H1 (cell line): ENCODE results near the gene GNG12. TPM values are rescaled to one million over a fixed set of nuclear protein-coding genes. Genes with fewer than 3 reads are reported as not detected.
"Not testable (repeated sequence)": the region's sequence is repeated elsewhere in the genome, so short reads cannot be mapped to it uniquely, and the experiment has no call there.

Experiments used
- CTCF ChIA-PET: fragments of 300-600 bp; sonication (Branson Sonifier 250); formaldehyde crosslinking; loops from one replicate; lab custom pipeline; 2021; ENCODE audit not compliant: partially characterized antibody; lab: Charles Lee
- POLR2A ChIA-PET: fragments of 300-600 bp; sonication (Branson Sonifier 250); formaldehyde crosslinking; loops from one replicate; lab custom pipeline; 2021; ENCODE audit warnings: inconsistent platforms; ENCODE audit not compliant: partially characterized antibody; lab: Charles Lee
- DNase-seq, 2 experiments: peaks; one replicate each; pipeline versions ENCODE4 v3.0.0 to v3.0.0-alpha.2; 2010 to 2022; ENCODE audit warnings: low spot score in 2 of 2, low read depth in 1 of 2, mixed read lengths in 1 of 2
- FAIRE-seq: peaks from 2 replicates; lab custom pipeline; 2011; peaks lifted over from hg19 to GRCh38; lab: Jason Lieb, UNC
- H2AFZ ChIP-seq: 2 replicates; pipeline ENCODE4 v1.8.1; 2012; ENCODE audit warnings: low read length, inconsistent platforms
- H2AK5ac ChIP-seq: 2 replicates; pipeline ENCODE4 v1.6.1; 2013; ENCODE audit warnings: low read depth, low read length
- H2BK120ac ChIP-seq: replicated peaks from 2 replicates; pipeline ENCODE3; 2013; ENCODE audit warnings: low read depth, low read length, inconsistent platforms
- H2BK12ac ChIP-seq: 2 replicates; pipeline ENCODE4 v1.6.1; 2013; ENCODE audit warnings: low read depth, low read length
- H2BK15ac ChIP-seq: 2 replicates; pipeline ENCODE4 v1.6.1; 2013; ENCODE audit warnings: low read length
- H2BK20ac ChIP-seq: 2 replicates; pipeline ENCODE4 v1.6.1; 2013; ENCODE audit warnings: low read length
- H2BK5ac ChIP-seq: 2 replicates; pipeline ENCODE4 v1.6.1; 2013; ENCODE audit warnings: low read depth, low read length
- H3K14ac ChIP-seq: 2 replicates; pipeline ENCODE4 v1.6.1; 2013; ENCODE audit warnings: inconsistent platforms; ENCODE audit not compliant: insufficient read length
- H3K18ac ChIP-seq: 2 replicates; pipeline ENCODE4 v1.6.1; 2013; ENCODE audit warnings: low read length; ENCODE audit errors: extremely low read depth
- H3K23ac ChIP-seq: 2 replicates; pipeline ENCODE4 v1.6.1; 2013; ENCODE audit warnings: inconsistent platforms; ENCODE audit not compliant: insufficient read length
- H3K23me2 ChIP-seq: 2 replicates; pipeline ENCODE4 v1.6.1; 2013; ENCODE audit warnings: low read depth, low read length
- H3K27ac ChIP-seq: 2 replicates; pipeline ENCODE4 v1.6.1; 2011; ENCODE audit warnings: low read depth, low read length, inconsistent platforms
- H3K27me3 ChIP-seq, 4 experiments: replicated peaks in 1 of 4; 1 replicate in 1 of 4; 2 replicates in 3 of 4; pipeline versions ENCODE4 v1.6.1 to v1.8.1; 2011 to 2013; ENCODE audit warnings: low read length in 3 of 4, mild to moderate bottlenecking in 3 of 4, inconsistent platforms in 2 of 4, mixed read lengths in 2 of 4, moderate library complexity in 1 of 4; ENCODE audit not compliant: control insufficient read depth in 3 of 4, insufficient read depth in 3 of 4; ENCODE audit errors: extremely low read depth in 1 of 4
- H3K36me3 ChIP-seq, 4 experiments: 2 replicates each; pipeline versions ENCODE4 v1.6.1 to v1.8.1; 2011 to 2013; ENCODE audit warnings: mild to moderate bottlenecking in 4 of 4, low read length in 3 of 4, moderate library complexity in 2 of 4, control low read depth in 1 of 4, inconsistent platforms in 1 of 4; ENCODE audit not compliant: insufficient read depth in 4 of 4, control insufficient read depth in 2 of 4
- H3K4ac ChIP-seq: replicated peaks from 2 replicates; pipeline ENCODE3; 2013; ENCODE audit warnings: low read length, low read depth, mixed read lengths, inconsistent platforms; ENCODE audit not compliant: insufficient read length
- H3K4me1 ChIP-seq, 4 experiments: replicated peaks in 1 of 4; 1 replicate in 1 of 4; 2 replicates in 3 of 4; pipeline versions ENCODE4 v1.6.1 to v1.8.1; 2011 to 2013; ENCODE audit warnings: low read length in 3 of 4, inconsistent platforms in 2 of 4, mixed read lengths in 1 of 4; ENCODE audit not compliant: insufficient read depth in 4 of 4, control insufficient read depth in 3 of 4
- H3K4me2 ChIP-seq, 2 experiments: 2 replicates each; pipeline versions ENCODE4 v1.6.1 to v1.8.1; 2011 to 2013; ENCODE audit warnings: low read depth in 2 of 2, low read length in 2 of 2, control low read depth in 1 of 2, inconsistent platforms in 1 of 2, mild to moderate bottlenecking in 1 of 2; ENCODE audit not compliant: insufficient read depth in 1 of 2
- H3K4me3 ChIP-seq, 4 experiments: fragments of 200-600, 300-600 bp in 1 of 4; sonication (generic), shearing (Covaris generic), sonication (Bioruptor Twin) in 1 of 4; 2 replicates each; pipeline versions ENCODE4 v1.5.1 to v1.8.1; 2011 to 2016; ENCODE audit warnings: low read length in 4 of 4, low read depth in 3 of 4, control low read depth in 2 of 4, inconsistent platforms in 2 of 4, mild to moderate bottlenecking in 2 of 4, mixed read lengths in 1 of 4, moderate library complexity in 1 of 4; ENCODE audit not compliant: insufficient read depth in 2 of 4; ENCODE audit errors: extremely low read depth in 1 of 4
- H3K56ac ChIP-seq: replicated peaks from 2 replicates; pipeline ENCODE3; 2013; ENCODE audit warnings: low read depth, mild to moderate bottlenecking, mixed read lengths, low read length, inconsistent platforms; ENCODE audit not compliant: insufficient read length
- H3K79me1 ChIP-seq: 2 replicates; pipeline ENCODE4 v1.6.1; 2013; ENCODE audit warnings: low read depth, low read length, control low read depth
- H3K79me2 ChIP-seq, 2 experiments: 2 replicates each; pipeline versions ENCODE4 v1.6.1 to v1.8.1; 2012 to 2013; ENCODE audit warnings: low read length in 2 of 2, mild to moderate bottlenecking in 2 of 2, inconsistent platforms in 1 of 2; ENCODE audit not compliant: insufficient read depth in 2 of 2, control insufficient read depth in 1 of 2
- H3K9ac ChIP-seq, 4 experiments: replicated peaks in 1 of 4; 1 replicate in 1 of 4; 2 replicates in 3 of 4; pipeline versions ENCODE4 v1.6.1 to v1.8.1; 2011 to 2013; ENCODE audit warnings: low read depth in 3 of 4, low read length in 3 of 4, control low read depth in 2 of 4, mild to moderate bottlenecking in 2 of 4, moderate library complexity in 2 of 4, inconsistent platforms in 1 of 4; ENCODE audit errors: extremely low read depth in 1 of 4
- H3K9me3 ChIP-seq, 2 experiments: 2 replicates each; pipeline versions ENCODE4 v1.6.1 to v1.8.1; 2012 to 2013; ENCODE audit warnings: mild to moderate bottlenecking in 2 of 2, moderate library complexity in 2 of 2, control low read depth in 1 of 2, inconsistent platforms in 1 of 2, low read depth in 1 of 2, low read length in 1 of 2, mixed read lengths in 1 of 2; ENCODE audit not compliant: insufficient read depth in 2 of 2
- H4K20me1 ChIP-seq, 2 experiments: replicated peaks in 1 of 2; 2 replicates each; pipeline versions ENCODE3 to v1.8.1; 2011 to 2013; ENCODE audit warnings: inconsistent platforms in 2 of 2, low read length in 2 of 2, mild to moderate bottlenecking in 1 of 2; ENCODE audit not compliant: insufficient read depth in 2 of 2, control insufficient read depth in 1 of 2
- H4K5ac ChIP-seq: 2 replicates; pipeline ENCODE4 v1.6.1; 2013; ENCODE audit warnings: low read length, low read depth, mixed read lengths, inconsistent platforms; ENCODE audit not compliant: insufficient read length
- H4K8ac ChIP-seq: 2 replicates; pipeline ENCODE4 v1.8.0; 2013; ENCODE audit warnings: mild to moderate bottlenecking, moderate library complexity, low read length, inconsistent platforms; ENCODE audit not compliant: insufficient read depth; ENCODE audit errors: extremely low read depth
- H4K91ac ChIP-seq: replicated peaks from 2 replicates; pipeline ENCODE3; 2013; ENCODE audit warnings: low read length, mixed read lengths, inconsistent platforms; ENCODE audit not compliant: insufficient read length
- WGBS, 2 experiments: shearing (Covaris generic) in 1 of 2; methylation state at CpG; one replicate each; pipeline versions ENCODE4 v1.1.6 to v1.1.7; 2013 to 2015; ENCODE audit warnings: low lambda C conversion rate in 2 of 2, mixed read lengths in 2 of 2, inconsistent platforms in 1 of 2, low coverage in 1 of 2, missing lambda C conversion rate in 1 of 2; ENCODE audit not compliant: insufficient replicate concordance in 2 of 2, insufficient coverage in 1 of 2, insufficient read length in 1 of 2; ENCODE audit errors: extremely low coverage in 1 of 2, missing lambda C conversion rate in 1 of 2; 5-methylcytosine and 5-hydroxymethylcytosine counted together
- polyA plus RNA-seq, 7 experiments: library from polyadenylated mRNA; depleted of rRNA in 3 of 7; stranded (reverse) in 5 of 7; unstranded in 2 of 7; fragments of >200 nt in 5 of 7; fragments of 200-250 nt in 2 of 7; gene quantifications; 1 replicate in 5 of 7; 2 replicates in 1 of 7; 4 replicates in 1 of 7; pipeline versions ENCODE4 v1.2.1 to v1.2.3, GENCODE V29; 2011 to 2013; ENCODE audit warnings: missing spikeins in 2 of 7, mixed read lengths in 2 of 7
- total RNA-seq: library from RNA; stranded (reverse); fragmentation: NEBNext Ultra II Directional; extraction: Animal tissue kit (Norgen Biotek cat#: 25700); gene quantifications from 2 replicates; pipeline ENCODE4 v1.2.1, GENCODE V29; 2021

GNG12 gene
- total and polyA plus RNA-seq, 2 of the 8 experiments (the other 6 are each of a cell fraction or from before 2014, with no cell fraction given): 11.4 to 35.8 TPM

GRCh38 chr1:67730312-67730711, 103.0 kb downstream of the GNG12 start:
- not testable (repeated sequence) for H3K27me3 ChIP-seq, H3K9ac ChIP-seq, H2AFZ ChIP-seq, DNase-seq, H4K91ac ChIP-seq, H3K79me1 ChIP-seq, H4K8ac ChIP-seq, H3K56ac ChIP-seq, H3K4me3 ChIP-seq, H3K4me2 ChIP-seq, H3K9me3 ChIP-seq, H3K23ac ChIP-seq, H2BK12ac ChIP-seq, H4K20me1 ChIP-seq, H2BK5ac ChIP-seq, H3K14ac ChIP-seq, H3K23me2 ChIP-seq, H3K4me1 ChIP-seq, H2BK15ac ChIP-seq, H2AK5ac ChIP-seq, H4K5ac ChIP-seq, H3K79me2 ChIP-seq, H3K36me3 ChIP-seq, H3K27ac ChIP-seq, FAIRE-seq, H2BK120ac ChIP-seq, H3K18ac ChIP-seq, H2BK20ac ChIP-seq, H3K4ac ChIP-seq
- ChIA-PET POLR2A (interaction anchor here (0.7 kb wide), 1 partner anchor 14 kb away, joined by 3 read pairs; no protein-coding TSS in a partner anchor), CTCF (interaction anchor here (0.7 to 1.5 kb wide), 6 partner anchors 10 to 169 kb away, joined by 3 to 5 read pairs (median 4); no protein-coding TSS in a partner anchor)
- WGBS, 2 experiments: 90% methylated on average over 7 of the region's 9 CpGs; no CpG with 5 or more reads in 1 of the 2 experiments
